22Rv1 (cell line): ENCODE measurements around the gene SCAMP4.

Experiments used
- ZFX ChIP-seq: fragments of 450-650 bp; IDR thresholded peaks from 2 replicates; pipeline ENCODE4 v1.6.1; 2017; ENCODE audit warnings: antibody characterized with exemption, borderline replicate concordance
- TF ChIP-seq, protein P1 (sequence below): fragments of 450-650 bp; IDR thresholded peaks from 2 replicates; pipeline ENCODE4 v1.5.1; 2017; ENCODE audit warnings: mild to moderate bottlenecking

- TF ChIP-seq, protein P1, sequence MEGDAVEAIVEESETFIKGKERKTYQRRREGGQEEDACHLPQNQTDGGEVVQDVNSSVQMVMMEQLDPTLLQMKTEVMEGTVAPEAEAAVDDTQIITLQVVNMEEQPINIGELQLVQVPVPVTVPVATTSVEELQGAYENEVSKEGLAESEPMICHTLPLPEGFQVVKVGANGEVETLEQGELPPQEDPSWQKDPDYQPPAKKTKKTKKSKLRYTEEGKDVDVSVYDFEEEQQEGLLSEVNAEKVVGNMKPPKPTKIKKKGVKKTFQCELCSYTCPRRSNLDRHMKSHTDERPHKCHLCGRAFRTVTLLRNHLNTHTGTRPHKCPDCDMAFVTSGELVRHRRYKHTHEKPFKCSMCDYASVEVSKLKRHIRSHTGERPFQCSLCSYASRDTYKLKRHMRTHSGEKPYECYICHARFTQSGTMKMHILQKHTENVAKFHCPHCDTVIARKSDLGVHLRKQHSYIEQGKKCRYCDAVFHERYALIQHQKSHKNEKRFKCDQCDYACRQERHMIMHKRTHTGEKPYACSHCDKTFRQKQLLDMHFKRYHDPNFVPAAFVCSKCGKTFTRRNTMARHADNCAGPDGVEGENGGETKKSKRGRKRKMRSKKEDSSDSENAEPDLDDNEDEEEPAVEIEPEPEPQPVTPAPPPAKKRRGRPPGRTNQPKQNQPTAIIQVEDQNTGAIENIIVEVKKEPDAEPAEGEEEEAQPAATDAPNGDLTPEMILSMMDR: no peak
- TF ChIP-seq ZFX: no peak
These were observed 3.1 kb downstream of the SCAMP4 start for GRCh38 chr19:1908364-1908678.
